ENCODE results near the gene ZCCHC8. TPM values are rescaled to one million over a fixed set of nuclear protein-coding genes. Genes with fewer than 3 reads are reported as not detected.
"Not testable (repeated sequence)": the region's sequence is repeated elsewhere in the genome, so short reads cannot be mapped to it uniquely, and the experiment has no call there.

The ZCCHC8 gene
- total RNA-seq, 1 donor from 2014 or later = 39.7 TPM

DNA sequence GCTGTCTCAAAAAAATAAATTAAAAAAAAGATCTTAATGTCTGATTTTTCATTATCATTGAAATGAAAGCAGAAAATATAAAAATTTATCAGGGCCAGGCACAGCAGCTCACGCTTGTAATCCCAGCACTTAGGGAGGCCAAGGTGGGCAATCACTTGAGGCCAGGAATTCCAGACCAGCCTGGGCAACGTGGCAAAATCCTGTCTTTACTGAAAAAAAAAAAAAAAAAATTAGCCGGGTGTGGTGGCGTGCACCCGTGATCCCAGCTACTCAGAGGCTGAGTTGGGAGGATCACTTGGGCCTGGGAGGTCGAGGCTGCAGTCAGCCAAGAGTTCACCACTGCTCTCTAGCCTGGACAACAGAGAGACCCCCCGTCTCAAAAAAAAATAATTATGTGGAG, 40.7 kb downstream of the ZCCHC8 start:
- DNase-seq (ENCODE audit: low spot score) = no peak
- no peaks in the 10 kb centered on the region for H3K27me3 Mint-ChIP-seq (ENCODE audit: low read depth)
- intact Hi-C loops (cut with micrococcal nuclease) = no loop called here
- H3K9me3 Mint-ChIP-seq = no peaks in the 10 kb centered on the region
- H3K36me3 Mint-ChIP-seq (ENCODE audit: low read depth) = no peaks in the 10 kb centered on the region
- H3K27ac Mint-ChIP-seq = no peak overlapping the region
- no peak overlapping the region for H3K4me3 Mint-ChIP-seq (ENCODE audit: low read depth)
- peaks cover 4% of the 10 kb centered on the region for H3K4me1 Mint-ChIP-seq (ENCODE audit: low read depth)

DNA sequence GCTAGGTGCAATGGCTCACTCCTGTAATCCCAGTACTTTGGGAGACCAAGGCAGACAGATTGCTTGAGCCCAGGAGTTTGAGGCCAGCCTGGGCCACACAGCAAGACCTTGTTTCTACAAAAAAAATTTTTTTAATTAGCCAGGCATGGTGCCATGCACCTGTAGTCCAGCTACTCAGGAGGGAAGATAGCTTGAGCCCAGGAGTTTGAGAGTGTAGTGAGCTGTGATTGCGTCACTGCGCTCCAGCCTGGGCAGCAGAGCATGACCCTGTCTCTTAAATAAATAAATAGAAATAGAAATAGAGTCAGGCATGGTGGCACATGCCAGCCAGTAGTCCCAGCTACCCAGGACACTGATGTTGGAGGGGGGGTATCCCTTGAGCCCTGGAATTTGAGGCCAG, 41.5 kb downstream of the ZCCHC8 start:
- no peak for DNase-seq (ENCODE audit: low spot score)
- H3K27ac Mint-ChIP-seq = no peak overlapping the region
- no peaks in the 10 kb centered on the region for H3K9me3 Mint-ChIP-seq
- intact Hi-C loops (cut with micrococcal nuclease) = no loop called here
- no peaks in the 10 kb centered on the region for H3K36me3 Mint-ChIP-seq (ENCODE audit: low read depth)
- no peak overlapping the region for H3K4me3 Mint-ChIP-seq (ENCODE audit: low read depth)
- no peaks in the 10 kb centered on the region for H3K27me3 Mint-ChIP-seq (ENCODE audit: low read depth)
- peaks cover 6% of the 10 kb centered on the region for H3K4me1 Mint-ChIP-seq (ENCODE audit: low read depth)

DNA sequence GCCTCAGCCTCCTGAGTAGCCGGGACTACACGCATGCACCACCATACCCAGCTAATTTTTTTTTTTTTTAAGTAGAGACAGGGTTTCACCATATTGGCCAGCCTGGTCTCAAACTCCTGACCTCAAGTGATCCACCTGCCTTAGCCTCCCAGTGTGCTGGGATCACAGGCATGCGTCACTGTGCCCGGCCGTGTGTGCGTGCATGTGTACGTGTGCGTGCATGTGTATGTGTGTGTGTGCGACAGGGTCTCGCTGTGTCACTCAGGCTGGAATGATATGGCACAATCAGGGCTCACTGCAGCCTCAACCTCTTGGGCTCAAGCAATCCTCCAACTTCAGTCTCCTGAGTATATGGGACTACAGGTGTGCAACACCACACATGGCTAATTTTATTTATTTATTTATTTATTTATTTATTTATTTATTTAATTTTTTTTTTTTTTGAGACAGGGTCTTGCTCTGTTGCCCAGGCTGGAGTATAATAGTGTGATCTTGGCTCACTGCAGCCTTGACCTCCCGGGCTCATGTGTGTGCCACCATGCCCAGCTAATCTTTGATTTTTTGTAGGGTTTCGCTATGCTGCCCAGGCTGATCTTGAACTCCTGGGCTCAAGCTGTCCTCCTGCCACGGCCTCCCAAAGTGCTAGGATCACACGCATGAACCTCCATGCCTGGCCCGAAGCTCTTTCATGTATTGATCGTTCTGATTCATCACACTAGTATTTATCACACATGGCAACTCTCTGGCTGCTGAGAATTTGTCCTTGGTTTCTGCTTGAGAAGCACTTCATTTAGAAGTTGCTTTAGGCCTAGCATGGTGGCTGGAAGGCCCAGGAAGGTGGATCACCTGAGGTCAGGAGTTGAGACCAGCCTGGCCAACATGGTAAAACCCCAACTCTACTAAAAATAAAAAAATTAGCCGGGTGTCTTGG, 42.4 kb downstream of the ZCCHC8 start:
- H3K4me1 Mint-ChIP-seq (ENCODE audit: low read depth) = peaks cover 13% of the 10 kb centered on the region
- H3K4me3 Mint-ChIP-seq (ENCODE audit: low read depth) = no peak overlapping the region
- H3K27ac Mint-ChIP-seq = no peak overlapping the region
- H3K27me3 Mint-ChIP-seq (ENCODE audit: low read depth) = no peaks in the 10 kb centered on the region
- no peak for DNase-seq (ENCODE audit: low spot score)
- no peaks in the 10 kb centered on the region for H3K9me3 Mint-ChIP-seq
- no peaks in the 10 kb centered on the region for H3K36me3 Mint-ChIP-seq (ENCODE audit: low read depth)
- intact Hi-C loops (cut with micrococcal nuclease) = no loop called here

DNA sequence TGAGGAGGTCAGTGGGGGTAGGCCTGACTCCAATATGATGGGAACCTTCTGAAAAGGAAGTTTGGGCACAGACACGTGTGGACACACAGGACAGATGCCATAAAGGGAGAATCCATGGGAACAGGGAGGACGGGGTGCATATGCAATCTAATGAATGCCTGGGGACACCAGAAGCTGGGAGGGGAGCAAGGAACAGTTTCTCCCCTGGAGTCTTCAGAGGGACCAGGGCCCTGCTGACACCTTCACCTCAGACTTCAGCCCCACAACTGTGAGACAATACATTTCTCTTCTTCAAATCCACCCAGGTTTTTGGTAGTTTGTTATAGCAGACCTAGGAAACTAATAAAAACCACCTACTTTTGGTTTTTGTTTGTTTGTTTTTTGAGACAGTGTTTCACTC, 43.1 kb downstream of the ZCCHC8 start:
- Mint-ChIP-seq H3K9me3 (no peaks in the 10 kb centered on the region), H3K36me3 (ENCODE audit: low read depth) (no peaks in the 10 kb centered on the region), H3K4me3 (ENCODE audit: low read depth) (no peak overlapping the region), H3K27me3 (ENCODE audit: low read depth) (no peaks in the 10 kb centered on the region), H3K4me1 (ENCODE audit: low read depth) (peaks cover 21% of the 10 kb centered on the region), H3K27ac (no peak overlapping the region)
- DNase-seq (ENCODE audit: low spot score) = no peak
- intact Hi-C loops (cut with micrococcal nuclease) = no loop called here

DNA sequence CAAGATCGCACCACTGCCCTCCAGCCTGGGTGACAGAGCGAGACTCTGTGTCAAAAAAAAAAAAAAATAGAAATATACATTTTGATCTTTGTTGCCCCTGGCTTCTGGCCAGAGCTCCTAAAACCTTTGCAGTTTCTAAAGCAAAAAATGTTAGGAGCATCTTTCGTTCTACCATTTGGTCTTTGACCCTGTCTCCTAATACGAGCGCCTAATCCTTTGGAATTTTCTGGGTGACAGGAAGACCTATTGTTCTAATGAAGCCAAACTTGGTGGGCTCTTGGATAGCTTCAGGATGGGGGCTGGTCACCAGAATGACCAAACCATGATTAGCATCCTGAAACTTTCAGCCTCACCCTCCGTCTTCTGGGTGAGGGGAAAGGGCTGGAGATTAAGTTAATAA, 46.0 kb downstream of the ZCCHC8 start:
- Mint-ChIP-seq H3K36me3 (ENCODE audit: low read depth) (no peaks in the 10 kb centered on the region), H3K4me1 (ENCODE audit: low read depth) (peaks cover 27% of the 10 kb centered on the region), H3K4me3 (ENCODE audit: low read depth) (no peak overlapping the region), H3K27me3 (ENCODE audit: low read depth) (no peaks in the 10 kb centered on the region), H3K27ac (no peak overlapping the region), H3K9me3 (no peaks in the 10 kb centered on the region)
- intact Hi-C loops (cut with micrococcal nuclease) = no loop called here
- DNase-seq (ENCODE audit: low spot score) = no peak

DNA sequence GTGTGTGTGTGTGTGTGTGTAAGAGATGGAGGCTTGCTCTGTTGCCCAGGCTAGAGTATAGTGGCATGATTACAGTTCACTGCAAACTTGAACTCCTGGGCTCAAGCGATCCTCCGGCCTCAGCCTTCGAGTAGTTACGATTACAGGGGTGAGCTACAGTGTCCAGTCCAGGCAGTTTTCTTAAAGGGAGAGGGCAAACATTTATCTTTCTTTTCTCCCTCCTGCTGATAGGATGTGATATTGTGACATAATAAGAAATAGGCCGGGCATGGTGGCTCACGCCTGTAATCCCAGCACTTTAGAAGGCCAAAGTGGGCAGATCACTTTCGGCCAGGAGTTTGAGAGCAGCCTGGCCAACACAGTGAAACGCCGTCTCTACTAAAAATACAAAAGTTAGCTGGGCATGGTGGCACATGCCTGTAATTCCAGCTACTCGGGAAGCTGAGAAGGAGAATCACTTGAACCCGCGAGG, 46.4 kb downstream of the ZCCHC8 start:
- Mint-ChIP-seq H3K36me3 (ENCODE audit: low read depth) (no peaks in the 10 kb centered on the region), H3K27ac (peak overlapping the region; percentile 98), H3K27me3 (ENCODE audit: low read depth) (no peaks in the 10 kb centered on the region), H3K4me1 (ENCODE audit: low read depth) (peaks cover 28% of the 10 kb centered on the region), H3K4me3 (ENCODE audit: low read depth) (no peak overlapping the region), H3K9me3 (no peaks in the 10 kb centered on the region)
- intact Hi-C loops (cut with micrococcal nuclease) = no loop called here
- no peak for DNase-seq (ENCODE audit: low spot score)

DNA sequence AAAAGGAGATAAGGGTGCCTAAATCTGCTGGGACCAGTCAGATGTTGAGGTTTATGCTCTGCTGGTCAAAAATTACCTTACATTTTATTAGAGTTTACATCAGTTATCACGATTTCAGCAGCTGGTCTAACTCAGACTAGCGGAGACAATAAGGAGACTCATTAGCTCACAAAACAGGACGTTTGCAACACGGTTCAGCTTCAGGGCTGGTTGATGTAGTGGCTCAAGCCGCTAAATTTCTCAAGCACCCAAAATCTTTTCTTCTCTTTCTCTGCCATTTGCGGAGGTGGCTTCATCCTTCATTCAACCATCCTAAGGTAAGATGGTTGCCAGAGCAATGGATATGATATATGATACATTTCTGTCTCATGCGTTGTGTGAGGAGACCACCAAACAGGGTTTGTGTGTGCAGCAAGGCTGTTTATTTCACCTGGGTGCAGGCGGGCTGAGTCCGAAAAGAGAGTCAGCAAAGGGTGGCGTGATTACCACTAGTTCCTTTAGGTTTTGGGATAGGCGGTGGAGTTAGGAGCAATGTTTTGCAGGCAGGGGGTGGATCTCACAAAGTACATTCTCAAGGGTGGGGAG, 47.9 kb downstream of the ZCCHC8 start:
- Mint-ChIP-seq H3K4me3 (ENCODE audit: low read depth) (peak overlapping the region; percentile 72), H3K27ac (peak overlapping the region; percentile 98), H3K36me3 (ENCODE audit: low read depth) (no peaks in the 10 kb centered on the region), H3K4me1 (ENCODE audit: low read depth) (peaks cover 30% of the 10 kb centered on the region), H3K27me3 (ENCODE audit: low read depth) (no peaks in the 10 kb centered on the region), H3K9me3 (no peaks in the 10 kb centered on the region)
- intact Hi-C loops (cut with micrococcal nuclease) = loop anchor here (2.0 kb wide), 2 partner anchors 30 to 48 kb away; partner anchors contain the start of genes CLIP1 and ZCCHC8
- DNase-seq (ENCODE audit: low spot score) = no peak

DNA sequence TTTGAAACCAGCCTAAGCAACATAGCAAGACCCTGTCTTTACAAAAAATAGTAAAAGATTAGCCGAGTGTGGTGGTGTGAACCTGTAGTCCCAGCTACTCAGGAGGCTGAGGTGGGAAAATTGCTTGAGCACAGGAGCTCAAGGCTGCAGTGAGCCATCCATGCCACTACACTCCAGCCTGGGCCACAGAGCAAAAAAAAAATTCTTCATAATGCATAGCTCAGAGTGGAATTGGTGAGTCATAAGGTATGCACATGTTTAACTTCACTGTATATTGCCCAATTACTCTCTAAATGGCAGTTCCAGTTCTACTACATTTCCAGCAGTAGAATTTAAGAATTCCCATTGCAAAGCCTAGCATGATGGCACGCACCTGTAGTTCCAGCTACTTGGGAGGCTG, 51.4 kb downstream of the ZCCHC8 start:
- Mint-ChIP-seq H3K27me3 (ENCODE audit: low read depth) (no peaks in the 10 kb centered on the region), H3K36me3 (ENCODE audit: low read depth) (no peaks in the 10 kb centered on the region), H3K27ac (no peak overlapping the region), H3K9me3 (no peaks in the 10 kb centered on the region), H3K4me1 (ENCODE audit: low read depth) (peaks cover 25% of the 10 kb centered on the region), H3K4me3 (ENCODE audit: low read depth) (no peak overlapping the region)
- no peak for DNase-seq (ENCODE audit: low spot score)
- intact Hi-C loops (cut with micrococcal nuclease) = loop anchor here (1.0 kb wide), 1 partner anchor 50 kb away; no protein-coding TSS in a partner anchor

DNA sequence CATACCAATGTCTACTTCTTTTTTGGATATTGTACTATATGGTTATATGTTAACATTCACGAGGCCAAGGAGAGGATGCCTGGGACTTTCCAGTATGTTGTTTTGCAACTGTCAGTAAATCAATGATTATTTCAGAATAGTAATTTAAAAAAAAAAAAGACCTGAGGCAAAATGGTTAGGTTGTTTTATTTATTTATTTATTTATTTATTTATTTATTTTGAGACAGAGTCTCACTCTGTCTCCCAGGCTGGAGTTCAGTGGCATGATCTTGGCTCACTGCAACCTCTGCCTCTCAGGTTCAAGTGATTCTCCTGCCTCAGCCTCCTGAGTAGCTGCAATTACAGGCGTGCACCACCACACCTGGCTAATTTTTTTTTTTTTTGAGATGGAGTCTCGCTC, 52.9 kb downstream of the ZCCHC8 start:
- intact Hi-C loops (cut with micrococcal nuclease); H3K27me3 Mint-ChIP-seq (ENCODE audit: low read depth); H3K9me3 Mint-ChIP-seq; H3K27ac Mint-ChIP-seq; H3K36me3 Mint-ChIP-seq (ENCODE audit: low read depth); DNase-seq (ENCODE audit: low spot score); H3K4me3 Mint-ChIP-seq (ENCODE audit: low read depth): not testable (repeated sequence)
- peaks cover 12% of the 10 kb centered on the region for H3K4me1 Mint-ChIP-seq (ENCODE audit: low read depth)

DNA sequence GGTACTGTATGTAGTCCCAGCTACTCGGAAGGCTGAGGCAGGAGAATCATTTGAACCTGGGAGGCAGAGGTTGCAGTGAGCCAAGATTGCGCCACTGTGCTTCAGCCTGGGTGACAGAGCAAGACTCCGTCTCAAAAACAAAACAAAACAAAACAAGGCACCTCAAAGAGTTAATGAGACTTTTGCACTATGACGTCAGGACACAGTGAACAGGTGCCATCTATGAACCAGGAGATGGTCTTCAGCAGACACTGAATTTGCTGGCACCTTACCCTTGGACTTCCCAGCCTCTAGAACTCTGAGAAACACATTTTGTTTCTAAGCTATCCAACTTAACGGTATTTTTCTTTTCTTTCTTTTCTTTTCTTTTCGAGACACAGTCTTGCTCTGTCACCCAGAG, 54.3 kb downstream of the ZCCHC8 start:
- not testable (repeated sequence) for H3K4me3 Mint-ChIP-seq (ENCODE audit: low read depth)

DNA sequence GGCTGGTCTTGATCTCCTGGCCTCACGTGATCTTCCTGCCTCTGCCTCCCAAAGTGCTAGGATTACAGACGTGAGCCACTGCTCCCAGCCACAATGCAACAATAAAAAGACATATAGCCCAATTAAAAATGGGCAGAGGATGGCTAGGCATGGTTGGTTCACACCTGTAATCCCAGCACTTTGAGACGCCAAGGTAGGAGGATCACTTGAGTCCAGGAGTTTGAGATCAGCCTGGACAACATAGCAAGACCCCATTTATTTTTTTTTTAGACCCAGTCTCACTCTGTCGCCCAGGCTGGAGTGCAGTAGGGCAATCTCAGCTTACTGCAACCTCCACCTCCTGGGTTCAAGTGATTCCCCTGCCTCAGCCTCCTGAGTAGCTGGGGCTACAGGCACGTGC, 56.7 kb downstream of the ZCCHC8 start:
- H3K27ac Mint-ChIP-seq; DNase-seq (ENCODE audit: low spot score); H3K27me3 Mint-ChIP-seq (ENCODE audit: low read depth); intact Hi-C loops (cut with micrococcal nuclease); H3K4me1 Mint-ChIP-seq (ENCODE audit: low read depth); H3K4me3 Mint-ChIP-seq (ENCODE audit: low read depth); H3K9me3 Mint-ChIP-seq; H3K36me3 Mint-ChIP-seq (ENCODE audit: low read depth): not testable (repeated sequence)

More for the DNA sequence above, 54.3 kb downstream of the ZCCHC8 start:
- DNase-seq (ENCODE audit: low spot score); H3K27me3 Mint-ChIP-seq (ENCODE audit: low read depth); H3K9me3 Mint-ChIP-seq; H3K4me1 Mint-ChIP-seq (ENCODE audit: low read depth); H3K36me3 Mint-ChIP-seq (ENCODE audit: low read depth); H3K27ac Mint-ChIP-seq; intact Hi-C loops (cut with micrococcal nuclease): not testable (repeated sequence)

DNA sequence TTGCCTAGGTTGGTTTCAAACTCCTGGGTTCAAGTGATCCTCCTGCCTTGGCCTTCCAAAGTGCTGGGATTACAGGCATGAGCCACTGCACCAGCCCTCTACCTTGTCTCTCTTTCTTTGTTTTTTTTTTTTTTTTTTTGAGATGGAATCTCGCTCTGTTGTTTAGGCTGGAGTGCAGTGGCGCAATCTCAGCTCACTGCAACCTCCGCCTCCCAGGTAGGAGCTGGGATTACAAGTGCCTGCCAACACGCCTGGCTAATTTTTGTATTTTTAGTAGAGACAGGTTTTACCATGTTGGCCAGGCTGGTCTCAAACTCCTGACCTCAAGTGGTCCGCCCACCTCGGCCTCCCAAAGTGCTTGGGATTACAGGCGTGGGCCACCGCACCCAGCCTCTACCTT, 61.9 kb downstream of the ZCCHC8 start:
- H3K27me3 Mint-ChIP-seq (ENCODE audit: low read depth); DNase-seq (ENCODE audit: low spot score); H3K4me1 Mint-ChIP-seq (ENCODE audit: low read depth); H3K36me3 Mint-ChIP-seq (ENCODE audit: low read depth); H3K9me3 Mint-ChIP-seq; H3K27ac Mint-ChIP-seq; H3K4me3 Mint-ChIP-seq (ENCODE audit: low read depth); intact Hi-C loops (cut with micrococcal nuclease): not testable (repeated sequence)

DNA sequence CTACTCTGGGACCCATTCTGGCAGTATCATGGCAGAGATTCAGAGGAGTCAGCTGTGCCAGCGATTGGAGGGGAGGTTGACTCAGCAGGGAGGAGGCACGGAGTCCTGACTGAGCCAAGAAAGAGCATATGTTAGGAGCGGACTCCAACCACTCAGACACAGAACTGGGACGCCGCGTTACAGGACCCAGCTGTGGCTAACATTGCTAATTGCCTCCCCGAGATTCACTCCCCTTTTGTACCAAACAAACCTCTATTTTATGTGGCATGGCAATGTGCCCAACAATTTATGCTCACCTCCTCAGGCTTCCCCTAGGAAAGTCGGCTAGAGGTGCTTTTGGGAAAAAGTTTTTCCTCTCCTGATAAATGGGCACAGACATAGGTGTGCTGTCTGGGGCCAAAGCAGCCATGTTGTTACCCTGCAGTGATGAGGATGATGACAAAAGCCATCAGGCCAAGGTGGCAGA, 63.0 kb downstream of the ZCCHC8 start:
- H3K4me3 Mint-ChIP-seq (ENCODE audit: low read depth) = no peak overlapping the region

More for the DNA sequence above, 63.0 kb downstream of the ZCCHC8 start:
- Mint-ChIP-seq H3K9me3 (no peaks in the 10 kb centered on the region), H3K27me3 (ENCODE audit: low read depth) (no peaks in the 10 kb centered on the region), H3K27ac (no peak overlapping the region), H3K4me1 (ENCODE audit: low read depth) (no peaks in the 10 kb centered on the region), H3K36me3 (ENCODE audit: low read depth) (no peaks in the 10 kb centered on the region)
- no peak for DNase-seq (ENCODE audit: low spot score)
- intact Hi-C loops (cut with micrococcal nuclease) = no loop called here
